HEK293 (cell line): ENCODE data around the gene XPOT.

Experiments
- CTCF ChIA-PET: fragments of 350-600 bp; formaldehyde crosslinking; extraction: SDS; loops from one replicate; lab custom pipeline; 2021; ENCODE audit warnings: antibody characterized with exemption; lab: Yijun Ruan, JAX
- POLR2A ChIA-PET: fragments of 300-600 bp; formaldehyde crosslinking; extraction: SDS; loops from one replicate; lab custom pipeline; 2020; ENCODE audit warnings: antibody characterized with exemption, inconsistent platforms; lab: Yijun Ruan, JAX
- H3K27ac ChIP-seq: fragments of 200-500 bp; sonication (Bioruptor generic); 2 replicates; pipeline ENCODE4 v1.5.1; 2014; ENCODE audit warnings: low read depth, low read length, control low read depth, inconsistent platforms; ENCODE audit errors: extremely low read depth
- H3K36me3 ChIP-seq, 2 experiments: fragments of 200-500 bp in 1 of 2; sonication (Bioruptor generic) in 1 of 2; 1 replicate in 1 of 2; 2 replicates in 1 of 2; pipeline ENCODE4 v1.5.1; 2014 to 2017; ENCODE audit warnings: inconsistent platforms in 2 of 2, low read length in 2 of 2; ENCODE audit not compliant: control insufficient read depth in 2 of 2, insufficient read depth in 1 of 2
- H3K4me1 ChIP-seq: fragments of 200-500 bp; sonication (Bioruptor generic); 2 replicates; pipeline ENCODE4 v1.5.1; 2014; ENCODE audit warnings: mild to moderate bottlenecking, low read length, inconsistent platforms; ENCODE audit not compliant: control insufficient read depth, insufficient read depth
- H3K4me3 ChIP-seq: 2 replicates; pipeline ENCODE4 v1.5.1; 2011; ENCODE audit warnings: low read depth, mild to moderate bottlenecking, control low read depth, low read length, moderate library complexity
- H3K9me3 ChIP-seq: fragments of 200-500 bp; sonication (Bioruptor generic); 2 replicates; pipeline ENCODE4 v1.5.1; 2014; ENCODE audit warnings: low read depth, low read length, inconsistent platforms; ENCODE audit not compliant: control insufficient read depth, insufficient read depth
- KLF8 ChIP-seq: fragments of 450-650 bp; formaldehyde crosslinking; IDR thresholded peaks from 2 replicates; pipeline ENCODE4 v1.5.1; 2016; ENCODE audit warnings: missing biosample characterization, missing genetic modification characterization
- PRDM1 ChIP-seq: fragments of 450-650 bp; formaldehyde crosslinking; IDR thresholded peaks from 2 replicates; pipeline ENCODE4; 2016; ENCODE audit warnings: missing biosample characterization, missing genetic modification characterization
- PRDM4 ChIP-seq: fragments of 450-650 bp; formaldehyde crosslinking; IDR thresholded peaks from 2 replicates; pipeline ENCODE4 v1.5.1; 2017; ENCODE audit warnings: missing biosample characterization, missing genetic modification characterization
- SALL2 ChIP-seq: fragments of 450-650 bp; formaldehyde crosslinking; IDR thresholded peaks from 2 replicates; pipeline ENCODE4 v1.5.0; 2017; ENCODE audit warnings: missing biosample characterization, mild to moderate bottlenecking, missing genetic modification characterization, borderline replicate concordance
- SP7 ChIP-seq: fragments of 450-650 bp; formaldehyde crosslinking; IDR thresholded peaks from 2 replicates; pipeline ENCODE4 v1.5.1; 2016; ENCODE audit warnings: missing biosample characterization, missing genetic modification characterization
- TSHZ1 ChIP-seq: fragments of 450-650 bp; formaldehyde crosslinking; IDR thresholded peaks from 2 replicates; pipeline ENCODE4 v1.5.1; 2016; ENCODE audit warnings: missing biosample characterization, missing genetic modification characterization, borderline replicate concordance
- YY2 ChIP-seq: fragments of 450-650 bp; formaldehyde crosslinking; IDR thresholded peaks from 2 replicates; pipeline ENCODE4 v1.5.1; 2016; ENCODE audit warnings: missing biosample characterization, missing genetic modification characterization
- ZBTB11 ChIP-seq: fragments of 450-650 bp; formaldehyde crosslinking; conservative IDR thresholded peaks from 2 replicates; pipeline ENCODE4 v1.5.1; 2016; ENCODE audit warnings: low read depth, missing biosample characterization, missing genetic modification characterization
- ZBTB21 ChIP-seq: fragments of 450-650 bp; formaldehyde crosslinking; IDR thresholded peaks from 2 replicates; pipeline ENCODE4 v1.5.1; 2017; ENCODE audit warnings: missing biosample characterization, missing genetic modification characterization
- ZFHX2 ChIP-seq: fragments of 450-650 bp; formaldehyde crosslinking; conservative IDR thresholded peaks from 2 replicates; pipeline ENCODE4 v1.5.1; 2016; ENCODE audit warnings: missing biosample characterization, missing genetic modification characterization
- ZNF157 ChIP-seq: fragments of 450-650 bp; formaldehyde crosslinking; IDR thresholded peaks from 2 replicates; pipeline ENCODE4 v1.5.1; 2016; ENCODE audit warnings: missing biosample characterization, missing genetic modification characterization
- ZNF354C ChIP-seq: fragments of 450-650 bp; formaldehyde crosslinking; IDR thresholded peaks from 2 replicates; pipeline ENCODE4 v1.5.1; 2016; ENCODE audit warnings: missing biosample characterization, missing genetic modification characterization, low read depth, borderline replicate concordance
- ZNF416 ChIP-seq: fragments of 450-650 bp; formaldehyde crosslinking; IDR thresholded peaks from 2 replicates; pipeline ENCODE4 v1.5.1; 2016; ENCODE audit warnings: missing biosample characterization, missing genetic modification characterization
- ZNF513 ChIP-seq: fragments of 450-650 bp; IDR thresholded peaks from 2 replicates; pipeline ENCODE4 v1.5.1; 2018; ENCODE audit warnings: missing biosample characterization, missing genetic modification characterization
- ZNF548 ChIP-seq: fragments of 450-650 bp; formaldehyde crosslinking; IDR thresholded peaks from 2 replicates; pipeline ENCODE4 v1.5.1; 2016; ENCODE audit warnings: missing biosample characterization, missing genetic modification characterization
- ZNF610 ChIP-seq: fragments of 450-650 bp; formaldehyde crosslinking; IDR thresholded peaks from 2 replicates; pipeline ENCODE4 v1.5.1; 2016; ENCODE audit warnings: missing biosample characterization, missing genetic modification characterization, borderline replicate concordance
- ZNF701 ChIP-seq: fragments of 450-650 bp; formaldehyde crosslinking; IDR thresholded peaks from 2 replicates; pipeline ENCODE4 v1.5.1; 2016; ENCODE audit warnings: missing biosample characterization, missing genetic modification characterization
- ZSCAN23 ChIP-seq: fragments of 450-650 bp; formaldehyde crosslinking; IDR thresholded peaks from 2 replicates; pipeline ENCODE4 v1.5.1; 2016; ENCODE audit warnings: missing biosample characterization, missing genetic modification characterization
- TF ChIP-seq, protein P1 (sequence below): fragments of 450-650 bp; formaldehyde crosslinking; IDR thresholded peaks from 2 replicates; pipeline ENCODE4 v1.5.1; 2016; ENCODE audit warnings: missing biosample characterization, missing genetic modification characterization
- TF ChIP-seq, protein P2 (sequence below): fragments of 450-650 bp; formaldehyde crosslinking; IDR thresholded peaks from 2 replicates; pipeline ENCODE4 v1.5.1; 2016; ENCODE audit warnings: missing biosample characterization, missing genetic modification characterization, borderline replicate concordance

Gene XPOT

DNA sequence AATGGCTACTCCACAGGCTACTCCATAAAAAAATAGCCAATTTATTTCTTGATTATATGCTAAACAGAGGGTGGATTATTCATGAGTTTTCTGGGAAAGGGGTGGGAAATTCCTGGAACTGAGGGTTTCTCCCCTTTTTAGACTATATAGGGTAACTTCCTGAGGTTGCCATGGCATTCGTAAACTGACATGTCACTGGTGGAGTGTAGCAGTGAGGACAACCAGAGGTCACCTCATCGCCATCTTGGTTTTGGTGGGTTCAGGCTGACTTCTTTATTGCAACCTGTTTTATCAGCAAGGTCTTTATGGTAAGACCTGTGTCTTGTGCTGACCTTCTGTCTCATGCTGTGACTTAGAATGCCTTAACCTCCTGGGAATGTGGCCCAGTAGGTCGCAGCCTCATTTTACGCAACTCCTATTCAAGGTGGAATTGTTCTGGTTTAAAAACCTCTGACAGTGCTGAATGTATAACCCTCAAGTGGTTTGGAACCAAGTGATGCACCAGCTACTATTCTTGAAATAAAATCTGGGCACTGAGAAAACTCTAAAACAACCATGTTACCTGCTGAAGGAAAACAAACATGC lies 41.4 kb upstream of the XPOT start:
- CTCF ChIA-PET = no interaction called here
- no peaks in the 10 kb centered on the region for H3K4me1 ChIP-seq
- H3K27ac ChIP-seq = no peak overlapping the region
- no peak for TF ChIP-seq PRDM1 (tag by site-specific recombination)
- TF ChIP-seq PRDM4 (tag by site-specific recombination) = no peak
- TF ChIP-seq TSHZ1 (tag by site-specific recombination) = no peak
- TF ChIP-seq YY2 (tag by site-specific recombination) = no peak
- TF ChIP-seq KLF8 (tag by site-specific recombination) = no peak
- no peak for TF ChIP-seq ZBTB21 (tag by site-specific recombination)
- TF ChIP-seq ZNF416 (tag by site-specific recombination) = no peak
- TF ChIP-seq ZNF701 (tag by site-specific recombination) = no peak
- TF ChIP-seq SP7 (tag by site-specific recombination) = no peak
- TF ChIP-seq ZNF513 (tag by site-specific recombination) = no peak
- TF ChIP-seq ZNF548 (tag by site-specific recombination) = no peak
- TF ChIP-seq ZNF157 = no peak
- TF ChIP-seq, protein P1, sequence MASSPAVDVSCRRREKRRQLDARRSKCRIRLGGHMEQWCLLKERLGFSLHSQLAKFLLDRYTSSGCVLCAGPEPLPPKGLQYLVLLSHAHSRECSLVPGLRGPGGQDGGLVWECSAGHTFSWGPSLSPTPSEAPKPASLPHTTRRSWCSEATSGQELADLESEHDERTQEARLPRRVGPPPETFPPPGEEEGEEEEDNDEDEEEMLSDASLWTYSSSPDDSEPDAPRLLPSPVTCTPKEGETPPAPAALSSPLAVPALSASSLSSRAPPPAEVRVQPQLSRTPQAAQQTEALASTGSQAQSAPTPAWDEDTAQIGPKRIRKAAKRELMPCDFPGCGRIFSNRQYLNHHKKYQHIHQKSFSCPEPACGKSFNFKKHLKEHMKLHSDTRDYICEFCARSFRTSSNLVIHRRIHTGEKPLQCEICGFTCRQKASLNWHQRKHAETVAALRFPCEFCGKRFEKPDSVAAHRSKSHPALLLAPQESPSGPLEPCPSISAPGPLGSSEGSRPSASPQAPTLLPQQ (tag by site-specific recombination) = no peak
- no peak for TF ChIP-seq ZFHX2 (tag by site-specific recombination)
- no peak for TF ChIP-seq ZSCAN23
- TF ChIP-seq, protein P2, sequence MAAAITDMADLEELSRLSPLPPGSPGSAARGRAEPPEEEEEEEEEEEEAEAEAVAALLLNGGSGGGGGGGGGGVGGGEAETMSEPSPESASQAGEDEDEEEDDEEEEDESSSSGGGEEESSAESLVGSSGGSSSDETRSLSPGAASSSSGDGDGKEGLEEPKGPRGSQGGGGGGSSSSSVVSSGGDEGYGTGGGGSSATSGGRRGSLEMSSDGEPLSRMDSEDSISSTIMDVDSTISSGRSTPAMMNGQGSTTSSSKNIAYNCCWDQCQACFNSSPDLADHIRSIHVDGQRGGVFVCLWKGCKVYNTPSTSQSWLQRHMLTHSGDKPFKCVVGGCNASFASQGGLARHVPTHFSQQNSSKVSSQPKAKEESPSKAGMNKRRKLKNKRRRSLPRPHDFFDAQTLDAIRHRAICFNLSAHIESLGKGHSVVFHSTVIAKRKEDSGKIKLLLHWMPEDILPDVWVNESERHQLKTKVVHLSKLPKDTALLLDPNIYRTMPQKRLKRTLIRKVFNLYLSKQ (tag by site-specific recombination) = no peak
- TF ChIP-seq ZNF354C (tag by site-specific recombination) = no peak
- TF ChIP-seq ZNF610 (tag by site-specific recombination) = no peak
- TF ChIP-seq ZBTB11 = no peak
- TF ChIP-seq SALL2 = no peak
- TF ChIP-seq, all 188 proteins: peak for 0
- Histone ChIP-seq H3K4me3 (no peak overlapping the region), H3K9me3 (no peaks in the 10 kb centered on the region), H3K36me3 (no peaks in the 10 kb centered on the region)
- POLR2A ChIA-PET = no interaction called here
